ENCODE measurements around the gene SPATA19.

- TF ChIP-seq POLR2A (IDR thresholded peaks at IDR 0.05; ENCODE audit: low read depth, low read length) (no peak), USF2 (IDR thresholded peaks at IDR 0.05; ENCODE audit: low read depth, low read length) (no peak), CTCF (conservative IDR thresholded peaks at IDR 0.05; ENCODE audit: low read depth, low read length) (no peak), RCOR1 (IDR thresholded peaks at IDR 0.05; ENCODE audit: insufficient replicate concordance, low read length) (no peak), MAZ (IDR thresholded peaks at IDR 0.05; ENCODE audit: borderline replicate concordance, low read depth, low read length) (no peak), RFX5 (IDR thresholded peaks at IDR 0.05; ENCODE audit: low read depth, low read length) (no peak), RAD21 (IDR thresholded peaks at IDR 0.05; ENCODE audit: low read length) (no peak), MXI1 (IDR thresholded peaks at IDR 0.05; ENCODE audit: borderline replicate concordance, low read depth, low read length) (no peak), ELK1 (IDR thresholded peaks at IDR 0.05; ENCODE audit: borderline replicate concordance, low read depth, low read length) (no peak), BHLHE40 (IDR thresholded peaks at IDR 0.05; ENCODE audit: low read depth, low read length) (no peak)
These were observed 19.4 kb upstream of the SPATA19 start for GRCh38 chr11:133864756-133865155.
